H9 (cell line): ENCODE results near the gene STMN1. TPM values are rescaled to one million over a fixed set of nuclear protein-coding genes. Genes with fewer than 3 reads are reported as not detected.

ENCODE experiments used
- DNase-seq: peaks from one replicate; pipeline ENCODE4 v3.0.0-alpha.2; 2017
- H2AFZ ChIP-seq: one replicate; pipeline ENCODE4 v1.6.1; 2013; ENCODE audit warnings: mild to moderate bottlenecking, low read length, control low read depth, moderate library complexity
- H2AK5ac ChIP-seq: 2 replicates; pipeline ENCODE4 v1.6.1; 2013; ENCODE audit warnings: low read length, control low read depth, mixed read lengths; ENCODE audit not compliant: insufficient read length
- H2BK120ac ChIP-seq: one replicate; pipeline ENCODE4 v1.6.1; 2013; ENCODE audit warnings: low read depth, mild to moderate bottlenecking, low read length, control low read depth, inconsistent platforms; ENCODE audit not compliant: poor library complexity, severe bottlenecking
- H2BK12ac ChIP-seq: 2 replicates; pipeline ENCODE4 v1.6.1; 2013; ENCODE audit warnings: low read length, control low read depth, mixed read lengths, low read depth; ENCODE audit not compliant: insufficient read length
- H2BK15ac ChIP-seq: 2 replicates; pipeline ENCODE4 v1.6.1; 2013; ENCODE audit warnings: low read depth, low read length, control low read depth
- H2BK20ac ChIP-seq: one replicate; pipeline ENCODE4 v1.6.1; 2013; ENCODE audit warnings: low read depth, mild to moderate bottlenecking, low read length, control low read depth, inconsistent platforms; ENCODE audit not compliant: poor library complexity, severe bottlenecking
- H2BK5ac ChIP-seq: 2 replicates; pipeline ENCODE4 v1.6.1; 2013; ENCODE audit warnings: low read length, control low read depth, mixed read lengths; ENCODE audit not compliant: insufficient read length
- H3K14ac ChIP-seq: 2 replicates; pipeline ENCODE4 v1.6.1; 2013; ENCODE audit warnings: low read length, control low read depth; ENCODE audit not compliant: insufficient read depth
- H3K18ac ChIP-seq: 2 replicates; pipeline ENCODE4 v1.6.1; 2013; ENCODE audit warnings: low read depth, mild to moderate bottlenecking, mixed read lengths, low read length, control low read depth; ENCODE audit not compliant: insufficient read length
- H3K23ac ChIP-seq: 2 replicates; pipeline ENCODE4 v1.6.1; 2013; ENCODE audit warnings: low read length, control low read depth, mixed read lengths, low read depth; ENCODE audit not compliant: insufficient read length
- H3K23me2 ChIP-seq: 2 replicates; pipeline ENCODE4 v1.6.1; 2013; ENCODE audit warnings: low read depth, mild to moderate bottlenecking, mixed read lengths, low read length, control low read depth; ENCODE audit not compliant: insufficient read length, poor library complexity, severe bottlenecking
- H3K27ac ChIP-seq: 2 replicates; pipeline ENCODE4 v1.5.1; 2013; ENCODE audit warnings: low read length, control low read depth, mixed read lengths, low read depth; ENCODE audit not compliant: insufficient read length
- H3K27me3 ChIP-seq: 2 replicates; pipeline ENCODE4 v1.6.1; 2013; ENCODE audit warnings: low read length, control low read depth, inconsistent platforms; ENCODE audit not compliant: insufficient read depth
- H3K4ac ChIP-seq: 2 replicates; pipeline ENCODE4 v1.6.1; 2013; ENCODE audit warnings: low read depth, mild to moderate bottlenecking, control low read depth, inconsistent platforms, low read length, moderate library complexity
- H3K4me1 ChIP-seq: 2 replicates; pipeline ENCODE4 v1.6.1; 2013; ENCODE audit warnings: low read length, control low read depth, inconsistent platforms; ENCODE audit not compliant: insufficient read depth
- H3K4me2 ChIP-seq: 2 replicates; pipeline ENCODE4 v1.6.1; 2013; ENCODE audit warnings: low read length, control low read depth, mixed read lengths; ENCODE audit not compliant: insufficient read length, insufficient read depth
- H3K56ac ChIP-seq: 2 replicates; pipeline ENCODE4 v1.6.1; 2013; ENCODE audit warnings: low read depth, mild to moderate bottlenecking, mixed read lengths, low read length, control low read depth; ENCODE audit not compliant: insufficient read length
- H3K79me1 ChIP-seq: 2 replicates; pipeline ENCODE4 v1.6.1; 2013; ENCODE audit warnings: low read depth, mild to moderate bottlenecking, moderate library complexity, low read length, control low read depth, inconsistent platforms; ENCODE audit not compliant: insufficient read depth, poor library complexity, severe bottlenecking
- H3K79me2 ChIP-seq: 2 replicates; pipeline ENCODE4 v1.6.1; 2013; ENCODE audit warnings: low read length, control low read depth, inconsistent platforms; ENCODE audit not compliant: insufficient read depth
- H3K9ac ChIP-seq: 2 replicates; pipeline ENCODE4 v1.6.1; 2013; ENCODE audit warnings: low read length, control low read depth, mixed read lengths; ENCODE audit not compliant: insufficient read length; ENCODE audit errors: extremely low read depth
- H3K9me3 ChIP-seq: one replicate; pipeline ENCODE4 v1.6.1; 2013; ENCODE audit warnings: low read depth, low read length, inconsistent platforms; ENCODE audit not compliant: control insufficient read depth
- H3T11ph ChIP-seq: one replicate; pipeline ENCODE4 v1.6.1; 2013; ENCODE audit warnings: mild to moderate bottlenecking, low read length, control low read depth, inconsistent platforms
- H4K20me1 ChIP-seq: one replicate; pipeline ENCODE4 v1.6.1; 2013; ENCODE audit not compliant: control insufficient read depth, insufficient read length, insufficient read depth
- H4K5ac ChIP-seq: 2 replicates; pipeline ENCODE4 v1.6.1; 2013; ENCODE audit warnings: low read depth, mild to moderate bottlenecking, mixed read lengths, low read length, control low read depth; ENCODE audit not compliant: insufficient read length
- H4K8ac ChIP-seq: replicated peaks from 2 replicates; pipeline ENCODE4 v1.6.1; 2013; ENCODE audit warnings: low read length, control low read depth, mixed read lengths, low read depth; ENCODE audit not compliant: insufficient read length
- H4K91ac ChIP-seq: 2 replicates; pipeline ENCODE4 v1.6.1; 2013; ENCODE audit warnings: low read depth, mild to moderate bottlenecking, moderate library complexity, mixed read lengths, low read length, control low read depth; ENCODE audit not compliant: insufficient read length
- H3K27ac Mint-ChIP-seq, 3 experiments: 2 replicates in 2 of 3; 3 replicates in 1 of 3; pipeline ENCODE4 v1.8.0; 2020 to 2021; ENCODE audit warnings: mixed read lengths in 3 of 3, mild to moderate bottlenecking in 1 of 3, moderate library complexity in 1 of 3
- H3K27me3 Mint-ChIP-seq: 2 replicates; pipeline ENCODE4 v1.8.0; 2021; ENCODE audit warnings: low read depth, mild to moderate bottlenecking, moderate library complexity, mixed read lengths
- H3K36me3 Mint-ChIP-seq, 3 experiments: 2 replicates in 2 of 3; 3 replicates in 1 of 3; pipeline ENCODE4 v1.8.0; 2020 to 2021; ENCODE audit warnings: low read depth in 3 of 3, mixed read lengths in 3 of 3; ENCODE audit not compliant: insufficient read depth in 1 of 3
- H3K4me1 Mint-ChIP-seq, 2 experiments: 2 replicates each; pipeline ENCODE4 v1.8.0; 2020; ENCODE audit warnings: mixed read lengths in 2 of 2
- H3K4me3 Mint-ChIP-seq, 2 experiments: 2 replicates in 1 of 2; 3 replicates in 1 of 2; pipeline ENCODE4 v1.8.0; 2020 to 2021; ENCODE audit warnings: mild to moderate bottlenecking in 2 of 2, mixed read lengths in 2 of 2, moderate library complexity in 1 of 2
- H3K9me3 Mint-ChIP-seq, 2 experiments: 2 replicates in 1 of 2; 3 replicates in 1 of 2; pipeline ENCODE4 v1.8.0; 2020; ENCODE audit warnings: mild to moderate bottlenecking in 2 of 2, mixed read lengths in 2 of 2, moderate library complexity in 1 of 2
- CTCF ChIP-seq: fragments of 200-600 bp; sonication (generic); conservative IDR thresholded peaks from 3 replicates; pipeline ENCODE4 v1.8.0; 2021; ENCODE audit warnings: antibody characterized with exemption, mild to moderate bottlenecking
- WGBS: extraction: QIAGEN DNeasy Blood & Tissue Kit; methylation state at CpG from one replicate; pipeline ENCODE4 v1.1.7; 2013; ENCODE audit warnings: missing lambda C conversion rate, low lambda C conversion rate, mixed read lengths; ENCODE audit not compliant: insufficient read length; ENCODE audit errors: extremely low coverage; 5-methylcytosine and 5-hydroxymethylcytosine counted together
- total RNA-seq: library from RNA; stranded (reverse); gene quantifications from 2 replicates; pipeline ENCODE4 v1.2.1, GENCODE V29; 2021

STMN1 gene
- total RNA-seq, 1 experiment from 2014 or later: 500 TPM

- WGBS: no CpG with 5 or more reads among the region's 7 CpGs
- H3K79me1 ChIP-seq: no peaks in the 10 kb centered on the region
- peaks cover 0 to 5% (median 0%) of the 10 kb centered on the region in 3 experiments; a peak in 4 of 7 replicates for H3K36me3 Mint-ChIP-seq
These were observed 17.7 kb downstream of the STMN1 start for GRCh38 chr1:25888426-25888987.

More at GRCh38 chr1:25888426-25888987, 17.7 kb downstream of the STMN1 start:
- no peaks in the 10 kb centered on the region for H3K79me2 ChIP-seq
- H3K27me3 ChIP-seq: no peaks in the 10 kb centered on the region
- H3K23me2 ChIP-seq: no peaks in the 10 kb centered on the region
- no peaks in the 10 kb centered on the region for H3K4me1 ChIP-seq
- no peak overlapping the region for H2BK120ac ChIP-seq
- H2BK5ac ChIP-seq: no peak overlapping the region
- H2BK15ac ChIP-seq: no peak overlapping the region
- no peak overlapping the region for H4K5ac ChIP-seq
- no peak overlapping the region for H3K18ac ChIP-seq
- H2AFZ ChIP-seq: no peak overlapping the region
- H3K4me1 Mint-ChIP-seq: peaks cover 25 to 28% of the 10 kb centered on the region in 2 experiments
- H3K9me3 Mint-ChIP-seq: no peaks in the 10 kb centered on the region
- no peak overlapping the region for H3K4me3 Mint-ChIP-seq
- no peak overlapping the region for H3K9ac ChIP-seq
- H4K91ac ChIP-seq: no peak overlapping the region
- H3K4ac ChIP-seq: no peak overlapping the region
- no peak for DNase-seq
- no peak overlapping the region for H3T11ph ChIP-seq
- H4K8ac ChIP-seq: no peak overlapping the region
- no peak overlapping the region for H3K27ac ChIP-seq
- no peak for TF ChIP-seq CTCF
- no peak overlapping the region for H3K27ac Mint-ChIP-seq
- no peak overlapping the region for H3K14ac ChIP-seq
- H3K4me2 ChIP-seq: no peak overlapping the region
- H2AK5ac ChIP-seq: no peak overlapping the region
- no peak overlapping the region for H3K56ac ChIP-seq
- no peaks in the 10 kb centered on the region for H4K20me1 ChIP-seq
- H2BK20ac ChIP-seq: no peak overlapping the region
- H3K9me3 ChIP-seq: no peaks in the 10 kb centered on the region
- H3K27me3 Mint-ChIP-seq: no peaks in the 10 kb centered on the region
- H3K23ac ChIP-seq: no peak overlapping the region
- no peak overlapping the region for H2BK12ac ChIP-seq
